ENCODE measurements around the gene TSR3. TPM values are rescaled to one million over a fixed set of nuclear protein-coding genes. Genes with fewer than 3 reads are reported as not detected.

The TSR3 gene
- total RNA-seq, 1 experiment from 2014 or later, result 117 TPM

GRCh38 chr16:1378087-1378803, 26.6 kb upstream of the TSR3 start:
- POLR2A ChIA-PET (ENCODE audit: unreplicated experiment), result interaction anchor here (0.9 kb wide), 1 partner anchor 36 kb away, joined by 20 read pairs; no protein-coding TSS in a partner anchor

GRCh38 chr16:1377406-1378010, 25.8 kb upstream of the TSR3 start:
- H3K27me3 ChIP-seq (ENCODE audit: low read length), result no peaks in the 10 kb centered on the region
- POLR2A ChIA-PET (ENCODE audit: unreplicated experiment), result no interaction called here
- CTCF ChIA-PET, result no interaction called here
- H3K4me3 ChIP-seq (ENCODE audit: low read length), result peak overlapping the region; percentile 87
- H3K27ac ChIP-seq (ENCODE audit: low read length), result no peak overlapping the region
- H3F3A ChIP-seq (ENCODE audit: low read length, unreplicated experiment), result no peaks in the 10 kb centered on the region
- H3K36me3 ChIP-seq (ENCODE audit: low read depth, low read length), result no peaks in the 10 kb centered on the region
- DNase-seq (no peak), ATAC-seq (no peak)
- intact Hi-C loops (cut with micrococcal nuclease), result no loop called here
- no peaks in the 10 kb centered on the region for H3K9me2 ChIP-seq (replicated peaks; ENCODE audit: low read length)
- H4K20me1 ChIP-seq (ENCODE audit: low read length), result peaks cover 4% of the 10 kb centered on the region; the same call in 1 of the 2 replicates
- H2AFZ ChIP-seq (ENCODE audit: low read length), result no peak overlapping the region
- H3K9me3 ChIP-seq (ENCODE audit: low read length), result no peaks in the 10 kb centered on the region
- TF ChIP-seq CTCF (conservative IDR thresholded peaks at IDR 0.05; ENCODE audit: low read depth, low read length), result no peak
- TF ChIP-seq EZH2phosphoT487 (IDR thresholded peaks at IDR 0.05; ENCODE audit: borderline replicate concordance, low read length), result no peak
- no peak for TF ChIP-seq EZH2 (IDR thresholded peaks at IDR 0.05; ENCODE audit: low read length, unreplicated experiment)
- peaks cover 13% of the 10 kb centered on the region for H3K4me1 ChIP-seq (ENCODE audit: insufficient read depth, low read length)
- peak overlapping the region; percentile 91 for H3K9ac ChIP-seq (ENCODE audit: low read length)
- no TSS peak for BruUV-seq (replicated peaks)
- peak overlapping the region; percentile 97 for H3K4me2 ChIP-seq (ENCODE audit: low read length)
- H3K79me2 ChIP-seq (ENCODE audit: low read length), result peaks cover 48% of the 10 kb centered on the region

More at GRCh38 chr16:1378087-1378803, 26.6 kb upstream of the TSR3 start:
- peaks cover 4% of the 10 kb centered on the region; the same call in 1 of the 2 replicates for H4K20me1 ChIP-seq (ENCODE audit: low read length)
- BruUV-seq (replicated peaks), result TSS peak; percentile 69
- H3K4me3 ChIP-seq (ENCODE audit: low read length), result peak overlapping the region; percentile 87
- H3F3A ChIP-seq (ENCODE audit: low read length, unreplicated experiment), result no peaks in the 10 kb centered on the region
- no peak overlapping the region for H2AFZ ChIP-seq (ENCODE audit: low read length)
- TF ChIP-seq EZH2 (IDR thresholded peaks at IDR 0.05; ENCODE audit: low read length, unreplicated experiment) (no peak), EZH2phosphoT487 (IDR thresholded peaks at IDR 0.05; ENCODE audit: borderline replicate concordance, low read length) (no peak), CTCF (conservative IDR thresholded peaks at IDR 0.05; ENCODE audit: low read depth, low read length) (no peak)
- DNase-seq (peak; percentile 2), ATAC-seq (peak; percentile 7; the same call in 1 of the 2 replicates)
- H3K36me3 ChIP-seq (ENCODE audit: low read depth, low read length), result no peaks in the 10 kb centered on the region
- H3K4me2 ChIP-seq (ENCODE audit: low read length), result peak overlapping the region; percentile 97
- H3K9ac ChIP-seq (ENCODE audit: low read length), result peak overlapping the region; percentile 91
- H3K4me1 ChIP-seq (ENCODE audit: insufficient read depth, low read length), result peaks cover 13% of the 10 kb centered on the region
- no peaks in the 10 kb centered on the region for H3K9me2 ChIP-seq (replicated peaks; ENCODE audit: low read length)
- intact Hi-C loops (cut with micrococcal nuclease), result no loop called here
- H3K27me3 ChIP-seq (ENCODE audit: low read length), result no peaks in the 10 kb centered on the region
- H3K27ac ChIP-seq (ENCODE audit: low read length), result peak overlapping the region; percentile 86
- peaks cover 48% of the 10 kb centered on the region for H3K79me2 ChIP-seq (ENCODE audit: low read length)
- no peaks in the 10 kb centered on the region for H3K9me3 ChIP-seq (ENCODE audit: low read length)
- CTCF ChIA-PET, result interaction anchor here (0.6 kb wide), 1 partner anchor 24 kb away, joined by 3 read pairs; no protein-coding TSS in a partner anchor
